Measurements from ENCODE around the gene NUDT5. TPM values are rescaled to one million over a fixed set of nuclear protein-coding genes. Genes with fewer than 3 reads are reported as not detected.
A peak's percentile ranks its signal among the peaks of the same experiment; 100 is the strongest.

The NUDT5 gene
- total and polyA plus RNA-seq, 4 donors: 29.7 to 62.3 (median 46.0) TPM

DNA sequence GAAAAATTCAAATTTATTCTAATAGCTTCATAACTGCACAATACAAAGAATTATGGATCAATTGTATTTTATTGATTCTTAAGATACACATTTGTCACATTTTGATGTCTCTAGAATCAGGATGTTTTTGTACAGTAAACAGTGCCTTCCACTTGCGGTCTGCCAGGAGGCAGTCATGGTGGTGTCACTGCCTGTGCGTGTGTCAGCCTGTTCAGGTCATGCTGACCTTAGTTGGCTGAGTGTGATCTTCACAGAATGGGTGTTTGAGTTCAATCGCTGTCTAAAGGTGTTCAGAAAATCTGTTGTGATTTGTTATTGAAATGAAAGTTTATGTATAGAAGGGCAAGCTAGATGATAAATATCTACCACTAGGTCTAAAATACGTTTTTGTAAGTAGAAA lies 45.5 kb downstream of the NUDT5 start:
- Histone ChIP-seq H3K4me3 (ENCODE audit: low read depth, low read length) (no peak overlapping the region), H3K27me3 (ENCODE audit: control insufficient read depth, insufficient read depth, low read length) (no peaks in the 10 kb centered on the region), H3K9me3 (ENCODE audit: control insufficient read depth, insufficient read depth, low read length) (no peaks in the 10 kb centered on the region), H3K27ac (ENCODE audit: low read depth, low read length) (no peak overlapping the region), H3K36me3 (ENCODE audit: control insufficient read depth, insufficient read depth, low read length) (peaks cover 33% of the 10 kb centered on the region), H3K4me1 (ENCODE audit: control insufficient read depth, insufficient read depth, low read length) (no peaks in the 10 kb centered on the region)
- WGBS (ENCODE audit: insufficient coverage): 41% methylated on average over 2 of the region's 4 CpGs
- DNase-seq (ENCODE audit: low read depth in 4 of 6, low spot score in 6 of 6): no peak

DNA sequence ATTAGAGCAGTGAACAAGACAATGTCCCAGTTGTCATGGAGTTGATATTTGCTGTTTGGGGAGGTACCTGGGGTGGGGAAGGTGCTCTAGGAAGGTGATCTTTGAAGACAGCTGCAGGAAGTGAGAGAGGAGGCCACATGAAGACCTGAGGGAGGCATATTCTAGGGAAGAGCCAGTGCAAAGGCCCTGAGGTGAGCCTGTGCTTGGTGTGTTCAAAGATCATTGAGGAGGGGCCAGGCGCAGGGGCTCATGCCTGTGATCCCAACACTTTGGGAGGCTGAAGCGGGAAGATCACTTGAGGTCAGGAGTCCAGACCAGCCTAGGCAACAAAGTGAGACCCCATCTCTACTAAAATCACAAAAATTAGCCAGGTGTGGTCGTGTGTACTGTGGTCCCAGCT lies 51.2 kb downstream of the NUDT5 start:
- Histone ChIP-seq H3K36me3 (ENCODE audit: control insufficient read depth, insufficient read depth, low read length) (peaks cover 60% of the 10 kb centered on the region), H3K27me3 (ENCODE audit: control insufficient read depth, insufficient read depth, low read length) (no peaks in the 10 kb centered on the region), H3K4me1 (ENCODE audit: control insufficient read depth, insufficient read depth, low read length) (no peaks in the 10 kb centered on the region), H3K27ac (ENCODE audit: low read depth, low read length) (no peak overlapping the region), H3K4me3 (ENCODE audit: low read depth, low read length) (no peak overlapping the region), H3K9me3 (ENCODE audit: control insufficient read depth, insufficient read depth, low read length) (no peaks in the 10 kb centered on the region)
- no peak for DNase-seq (ENCODE audit: low read depth in 4 of 6, low spot score in 6 of 6)
- 100% methylated on average over 2 of the region's 3 CpGs for WGBS (ENCODE audit: insufficient coverage)

DNA sequence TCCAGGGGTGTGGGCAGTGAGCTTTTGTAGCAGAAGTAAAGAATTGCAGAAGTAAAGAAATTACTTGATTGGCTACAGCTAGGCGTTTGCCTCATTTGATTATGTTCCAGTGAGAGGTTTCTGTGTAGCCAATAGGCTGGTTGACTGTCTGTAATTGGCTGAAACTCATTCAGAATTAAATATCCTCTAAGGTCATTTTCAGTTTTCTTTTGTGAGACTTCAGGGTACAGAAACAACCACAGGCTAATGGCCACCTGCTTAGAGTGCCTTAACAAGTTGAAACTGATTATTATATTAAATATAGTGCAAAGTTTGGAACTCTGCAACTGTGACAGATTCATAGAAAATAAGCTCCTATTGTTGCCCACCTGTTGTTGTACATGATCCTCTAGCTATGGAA lies 55.7 kb downstream of the NUDT5 start:
- no peak for DNase-seq (ENCODE audit: low read depth in 4 of 6, low spot score in 6 of 6)
- no CpG with 5 or more reads among the region's 1 CpG for WGBS (ENCODE audit: insufficient coverage)
- H3K27ac ChIP-seq (ENCODE audit: low read depth, low read length): no peak overlapping the region
- H3K27me3 ChIP-seq (ENCODE audit: control insufficient read depth, insufficient read depth, low read length): no peaks in the 10 kb centered on the region
- H3K4me3 ChIP-seq (ENCODE audit: low read depth, low read length): no peak overlapping the region
- peaks cover 60% of the 10 kb centered on the region for H3K36me3 ChIP-seq (ENCODE audit: control insufficient read depth, insufficient read depth, low read length)
- H3K9me3 ChIP-seq (ENCODE audit: control insufficient read depth, insufficient read depth, low read length): no peaks in the 10 kb centered on the region
- no peaks in the 10 kb centered on the region for H3K4me1 ChIP-seq (ENCODE audit: control insufficient read depth, insufficient read depth, low read length)

DNA sequence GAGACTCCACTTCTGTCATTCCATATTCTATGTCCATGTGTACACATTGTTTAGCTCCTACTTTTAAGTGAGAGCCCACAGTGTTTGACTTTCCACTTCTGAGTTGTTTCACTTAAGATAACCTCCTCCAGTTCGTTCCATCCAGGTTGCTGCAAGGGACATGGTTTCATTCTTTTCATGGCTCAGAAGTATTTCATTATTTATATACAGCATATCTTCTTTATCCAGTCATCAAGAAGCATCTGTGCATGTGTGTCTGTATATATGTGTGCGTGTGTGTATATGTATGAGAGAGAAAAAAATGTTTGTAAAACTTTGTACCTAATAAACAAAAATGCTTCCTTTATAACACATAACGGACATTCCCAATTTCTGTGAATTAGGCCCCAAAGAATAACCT lies 60.1 kb downstream of the NUDT5 start:
- H3K4me1 ChIP-seq (ENCODE audit: control insufficient read depth, insufficient read depth, low read length): peaks cover 4% of the 10 kb centered on the region
- no peak overlapping the region for H3K27ac ChIP-seq (ENCODE audit: low read depth, low read length)
- no peak for DNase-seq (ENCODE audit: low read depth in 4 of 6, low spot score in 6 of 6)
- H3K27me3 ChIP-seq (ENCODE audit: control insufficient read depth, insufficient read depth, low read length): no peaks in the 10 kb centered on the region
- H3K4me3 ChIP-seq (ENCODE audit: low read depth, low read length): no peak overlapping the region
- no peaks in the 10 kb centered on the region for H3K9me3 ChIP-seq (ENCODE audit: control insufficient read depth, insufficient read depth, low read length)
- peaks cover 47% of the 10 kb centered on the region for H3K36me3 ChIP-seq (ENCODE audit: control insufficient read depth, insufficient read depth, low read length)
- WGBS (ENCODE audit: insufficient coverage): no CpG with 5 or more reads among the region's 3 CpGs

DNA sequence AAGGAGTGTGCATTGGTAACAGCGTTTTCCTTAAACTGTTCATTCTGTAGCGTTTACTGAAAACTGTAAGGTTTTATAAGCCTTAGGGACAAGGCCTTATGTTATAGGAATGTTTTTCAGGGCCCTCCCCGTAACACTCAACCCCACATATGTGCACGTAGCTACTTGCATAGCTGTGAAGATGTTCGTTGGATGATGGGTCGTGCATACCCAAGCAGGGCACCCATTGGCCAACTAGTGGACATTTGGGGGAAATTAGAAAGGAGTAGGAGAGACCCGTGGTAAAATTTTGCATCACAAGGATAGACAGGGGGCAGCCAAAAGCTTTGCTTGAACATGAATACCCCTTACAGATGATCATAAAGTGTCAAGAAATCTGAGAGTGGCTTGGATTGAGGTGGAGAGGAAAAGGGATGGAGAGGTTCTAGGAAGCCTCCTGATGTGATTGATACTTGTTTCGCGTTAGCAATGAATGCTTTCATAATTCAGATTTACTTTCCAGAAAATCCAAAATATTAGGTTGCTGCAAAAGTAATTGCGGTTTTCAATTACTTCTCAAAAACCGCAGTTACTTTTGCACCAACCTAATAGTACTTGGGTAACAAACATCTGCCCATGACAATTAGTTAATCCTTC lies 65.3 kb downstream of the NUDT5 start:
- H3K4me3 ChIP-seq (ENCODE audit: low read depth, low read length): peak overlapping the region; percentile 78
- peaks cover 14% of the 10 kb centered on the region for H3K4me1 ChIP-seq (ENCODE audit: control insufficient read depth, insufficient read depth, low read length)
- no peaks in the 10 kb centered on the region for H3K9me3 ChIP-seq (ENCODE audit: control insufficient read depth, insufficient read depth, low read length)
- H3K27ac ChIP-seq (ENCODE audit: low read depth, low read length): peak overlapping the region; percentile 84
- H3K36me3 ChIP-seq (ENCODE audit: control insufficient read depth, insufficient read depth, low read length): peaks cover 15% of the 10 kb centered on the region
- DNase-seq (ENCODE audit: low read depth in 4 of 6, low spot score in 6 of 6): peak in 5 of 6 donors; percentile 38 to 92 (median 55)
- 28% methylated on average over 5 of the region's 11 CpGs for WGBS (ENCODE audit: insufficient coverage)
- H3K27me3 ChIP-seq (ENCODE audit: control insufficient read depth, insufficient read depth, low read length): no peaks in the 10 kb centered on the region

DNA sequence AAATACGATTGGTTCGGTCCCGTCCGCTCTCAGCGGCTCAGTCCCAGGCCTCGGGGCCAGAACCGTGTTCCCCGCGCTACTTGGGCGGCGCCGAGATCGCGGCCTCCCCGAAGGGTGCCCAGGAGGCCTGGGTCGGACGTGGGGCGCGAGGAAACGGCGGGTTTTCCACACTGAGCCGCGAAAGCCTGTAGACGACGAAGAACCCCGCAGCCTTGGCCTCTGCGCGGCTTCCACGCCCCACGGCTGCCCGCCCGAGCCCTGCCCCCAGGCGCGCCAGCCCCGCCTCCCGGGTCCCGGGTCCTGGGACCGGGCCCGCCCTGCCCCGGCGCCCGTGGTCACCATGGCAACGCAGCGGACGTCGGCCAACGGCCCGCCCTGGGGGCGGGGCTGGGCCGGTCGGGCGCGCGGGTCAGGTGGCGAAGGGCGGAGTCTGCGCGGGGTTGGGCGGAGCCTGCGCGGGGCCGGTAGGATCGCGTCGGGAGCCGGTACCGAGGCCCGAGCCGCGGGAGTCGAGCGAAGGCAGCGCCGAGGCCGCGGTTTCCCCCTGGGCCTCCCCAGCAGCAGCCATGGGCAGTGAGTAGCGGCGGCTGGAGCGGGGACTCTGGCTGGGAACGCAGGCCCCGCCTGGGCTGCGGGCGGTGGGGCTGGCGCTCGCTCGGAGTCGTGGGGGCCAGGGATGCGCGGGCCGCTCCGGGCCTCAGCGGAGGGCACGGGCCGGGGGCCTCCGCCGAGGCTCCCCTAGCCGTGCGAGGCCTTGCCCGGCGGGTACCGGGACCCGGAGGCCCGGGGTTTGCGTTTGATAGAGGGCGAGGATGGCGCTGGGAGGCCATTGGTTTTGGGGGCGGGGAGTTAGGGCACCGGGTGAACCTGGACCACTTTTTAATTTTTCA lies 66.2 kb downstream of the NUDT5 start, which contains the start of gene SEC61A2:
TSS of gene SEC61A2 (plus strand) at position 456 of the 890 bp plus-strand sequence. CDS start at position 567, 111 bp downstream.
- peak; percentile 83 to 97 (median 87) for DNase-seq (ENCODE audit: low read depth in 4 of 6, low spot score in 6 of 6)
- peak within 1 kb of the TSS; percentile 78 for H3K4me3 ChIP-seq (ENCODE audit: low read depth, low read length)
- no peaks in the 10 kb centered on the region for H3K9me3 ChIP-seq (ENCODE audit: control insufficient read depth, insufficient read depth, low read length)
- peak within 1 kb of the TSS; percentile 89 for H3K27ac ChIP-seq (ENCODE audit: low read depth, low read length)
- peaks cover 14% of the 10 kb centered on the region for H3K4me1 ChIP-seq (ENCODE audit: control insufficient read depth, insufficient read depth, low read length)
- peaks cover 9% of the 10 kb centered on the region for H3K36me3 ChIP-seq (ENCODE audit: control insufficient read depth, insufficient read depth, low read length)
- no peaks in the 10 kb centered on the region for H3K27me3 ChIP-seq (ENCODE audit: control insufficient read depth, insufficient read depth, low read length)
- WGBS (ENCODE audit: insufficient coverage): under 1% methylated on average over 108 of the region's 108 CpGs

DNA sequence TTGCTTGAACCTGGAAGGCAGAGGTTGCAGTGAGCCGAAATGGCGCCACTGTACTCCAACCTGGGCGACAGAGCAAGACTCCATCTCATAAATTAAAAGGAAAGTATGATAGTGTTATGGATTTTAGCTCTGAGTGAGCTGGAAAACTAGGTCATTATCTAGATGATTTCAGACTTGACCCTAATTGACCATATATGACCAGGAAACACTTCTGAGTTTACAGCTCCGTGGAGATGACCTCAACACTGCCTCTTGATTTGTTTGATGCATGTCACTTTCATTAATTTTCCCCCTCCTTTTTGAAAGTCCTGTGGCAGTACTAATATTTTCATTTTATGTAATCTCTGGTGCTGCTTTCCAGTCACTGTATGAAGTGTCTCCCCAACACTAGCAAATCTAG lies 74.0 kb downstream of the NUDT5 start:
- Histone ChIP-seq H3K36me3 (ENCODE audit: control insufficient read depth, insufficient read depth, low read length) (peaks cover 55% of the 10 kb centered on the region), H3K27me3 (ENCODE audit: control insufficient read depth, insufficient read depth, low read length) (no peaks in the 10 kb centered on the region), H3K4me1 (ENCODE audit: control insufficient read depth, insufficient read depth, low read length) (no peaks in the 10 kb centered on the region), H3K27ac (ENCODE audit: low read depth, low read length) (no peak overlapping the region), H3K4me3 (ENCODE audit: low read depth, low read length) (no peak overlapping the region), H3K9me3 (ENCODE audit: control insufficient read depth, insufficient read depth, low read length) (no peaks in the 10 kb centered on the region)
- no CpG with 5 or more reads among the region's 4 CpGs for WGBS (ENCODE audit: insufficient coverage)
- no peak for DNase-seq (ENCODE audit: low read depth in 4 of 6, low spot score in 6 of 6)

Small RNA genes within 50 kb of the gene (small RNA-seq; reads per million reads assigned to genes)
- gene MIR548AK (ENCODE audit: low replicate concordance) (not detected), gene RNU6-88P (ENCODE audit: low replicate concordance) (not detected)

Other genes with a start within 250 kb of the NUDT5 start
- 10 to 100 TPM; 24.2 to 24.7 TPM for gene UPF2, start 153.1 kb downstream of the NUDT5 start, total RNA-seq
- 10 to 100 TPM; 16.2 to 20.0 TPM for gene UPF2, start 153.1 kb downstream of the NUDT5 start, polyA plus RNA-seq (ENCODE audit: insufficient read length in 2 of 2)
- gene DHTKD1, start 126.9 kb downstream of the NUDT5 start, total RNA-seq: 10 to 100 TPM; 33.2 to 43.8 TPM
- gene DHTKD1, start 126.9 kb downstream of the NUDT5 start, polyA plus RNA-seq (ENCODE audit: insufficient read length in 2 of 2): 10 to 100 TPM; 30.4 to 31.0 TPM
- gene SEC61A2, start 66.2 kb downstream of the NUDT5 start, total RNA-seq: 10 to 100 TPM; 16.9 to 70.3 TPM
- gene SEC61A2, start 66.2 kb downstream of the NUDT5 start, polyA plus RNA-seq (ENCODE audit: insufficient read length in 2 of 2): 10 to 100 TPM; 72.4 to 73.3 TPM
- 100 to 1,000 TPM in 1 of 2 donors, 10 to 100 TPM in 1; 86.2 to 105 TPM for gene CDC123, start 297 bp upstream of the NUDT5 start, total RNA-seq
- gene CDC123, start 297 bp upstream of the NUDT5 start, polyA plus RNA-seq (ENCODE audit: insufficient read length in 2 of 2): 100 to 1,000 TPM; 113 to 136 TPM
- gene CAMK1D, start 153.7 kb upstream of the NUDT5 start, total RNA-seq: 10 to 100 TPM; 25.2 to 29.6 TPM
- gene CAMK1D, start 153.7 kb upstream of the NUDT5 start, polyA plus RNA-seq (ENCODE audit: insufficient read length in 2 of 2): 10 to 100 TPM; 38.1 to 39.0 TPM

Data from spinal cord (tissue), 10 donors.